ENCODE data around the gene CABLES2.

CABLES2 gene

DNA sequence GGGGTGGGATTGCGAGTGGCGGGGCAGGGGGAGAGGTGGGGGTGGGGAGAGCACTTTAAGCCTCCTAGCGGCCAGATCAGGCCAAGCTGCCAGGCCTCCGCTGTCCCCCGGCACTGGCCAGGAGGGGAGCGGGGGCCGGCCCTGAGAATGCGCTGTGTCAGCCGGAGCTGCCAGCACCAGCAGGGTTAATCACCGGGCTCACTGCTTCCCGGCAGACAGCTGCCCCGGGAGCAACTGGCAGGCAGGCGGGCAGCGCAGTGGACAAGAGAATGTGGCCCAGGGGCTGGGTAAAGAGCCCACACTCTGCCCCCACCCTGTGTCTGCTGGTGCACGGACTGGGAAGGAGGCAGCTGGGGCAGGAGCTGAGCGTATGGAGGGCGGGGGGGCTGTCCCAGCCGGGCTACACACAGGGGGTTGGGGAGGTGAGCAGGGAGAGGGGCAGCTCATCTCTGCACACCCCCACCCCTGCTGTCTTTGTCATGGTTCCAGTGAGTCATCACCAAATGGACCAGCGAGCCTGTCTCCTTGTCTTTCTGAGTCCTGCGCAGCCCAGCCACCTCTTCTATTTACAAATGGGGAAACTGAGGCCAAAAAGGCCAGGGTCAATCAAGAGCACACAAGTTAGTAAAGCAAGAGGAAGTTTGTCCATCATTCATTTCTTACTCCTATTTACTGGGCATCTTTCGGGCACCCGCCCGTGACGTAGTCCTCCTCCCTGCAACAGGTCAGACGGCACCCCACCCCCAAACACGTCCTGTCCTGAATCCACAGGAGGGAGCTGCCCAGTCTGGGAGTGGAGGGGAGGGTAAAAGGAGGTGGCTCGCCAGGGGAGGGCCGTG lies 37.9 kb downstream of the CABLES2 start:
- peak; percentile 25 for DNase-seq

DNA sequence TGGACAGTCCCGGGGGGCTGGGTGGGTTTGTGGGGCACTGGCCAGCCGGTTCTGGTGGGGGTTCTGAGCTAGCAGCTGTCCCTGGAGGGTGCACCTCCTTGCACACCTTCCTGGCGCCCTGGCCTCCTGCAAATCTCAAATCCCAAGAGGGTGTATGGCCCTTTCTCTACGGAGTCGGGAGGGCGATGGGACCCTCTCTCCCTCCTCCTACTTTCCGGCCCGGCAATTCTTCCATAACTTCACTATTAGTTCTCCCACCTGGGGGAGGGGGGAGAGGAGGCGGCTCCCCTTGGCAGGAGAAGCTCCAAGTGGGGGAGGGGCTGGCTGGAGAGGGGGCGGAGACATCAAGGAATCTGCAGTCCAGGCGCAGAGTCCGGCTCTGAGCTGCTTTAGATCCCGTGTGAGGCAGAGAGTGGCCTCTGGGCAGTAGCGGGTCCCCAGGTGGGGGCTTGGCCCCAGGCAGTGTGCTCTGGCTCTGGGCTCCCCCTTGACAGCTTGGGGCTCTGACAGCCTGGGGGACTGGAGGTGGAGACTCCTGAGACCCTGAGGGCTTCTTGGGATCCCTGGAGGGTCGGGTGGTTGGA lies 38.6 kb downstream of the CABLES2 start:
- DNase-seq: peak; percentile 18

DNA sequence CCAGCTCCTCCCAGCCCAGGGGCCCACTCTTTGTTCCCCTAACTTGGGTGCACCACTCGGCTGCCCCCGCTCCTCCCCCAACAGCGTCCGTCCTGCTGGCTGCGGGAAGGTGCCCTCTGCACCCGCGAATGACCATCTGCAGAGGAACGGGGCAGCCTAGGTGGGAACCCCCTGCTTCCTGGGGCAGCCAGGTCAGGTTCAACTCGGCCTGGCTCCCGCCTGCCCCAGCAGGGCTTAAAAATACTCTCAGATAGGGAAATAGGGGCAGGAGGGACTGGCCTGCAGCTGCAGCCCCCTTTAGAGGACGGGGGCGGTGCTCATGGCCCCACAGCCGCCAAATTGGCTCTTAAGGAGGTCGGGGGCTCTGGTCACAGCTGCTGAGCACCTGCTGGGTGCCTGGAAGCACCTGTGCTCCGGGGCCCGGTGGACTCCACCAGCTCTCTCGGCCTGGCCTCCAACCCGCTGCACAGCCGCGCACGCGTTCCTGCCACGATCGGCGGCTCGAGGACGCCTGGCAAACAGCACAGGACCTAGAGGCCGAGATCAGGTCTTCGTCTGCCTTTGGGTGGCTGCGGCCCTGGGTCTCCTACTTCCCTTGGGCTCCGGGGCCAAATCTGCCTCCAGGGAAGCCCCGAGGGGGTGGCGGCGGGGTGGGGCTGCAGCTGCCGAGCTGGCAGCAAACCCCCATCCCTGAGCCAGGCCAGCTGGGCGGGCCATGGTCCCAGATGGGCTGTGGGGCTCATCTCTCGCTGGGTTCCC lies 39.3 kb downstream of the CABLES2 start:
- DNase-seq: no peak

DNA sequence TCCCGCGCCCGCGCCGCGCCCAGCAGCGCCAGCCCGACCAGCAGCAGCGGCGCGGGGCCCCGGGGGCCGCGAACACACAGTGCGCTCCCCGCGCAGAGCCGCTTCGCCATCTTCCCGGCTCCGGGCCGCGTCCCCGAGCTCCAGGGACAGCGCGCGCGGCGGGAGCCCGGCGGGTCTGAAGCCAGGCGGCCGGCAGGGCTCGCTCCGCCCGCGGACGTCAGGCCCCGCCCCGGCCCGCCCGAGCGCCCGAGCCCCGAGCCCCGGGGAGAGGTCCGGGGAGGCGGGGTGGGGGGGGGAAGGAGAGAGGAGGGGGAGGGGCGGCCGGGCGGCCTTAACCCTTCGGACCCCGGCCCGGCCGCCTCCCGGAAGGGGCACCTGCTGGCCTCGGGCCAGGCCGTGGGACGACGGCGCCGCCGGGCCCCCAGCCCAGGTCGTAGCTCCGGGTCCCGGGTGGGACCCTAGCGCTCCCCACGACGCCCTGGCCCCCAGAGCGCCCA lies 39.9 kb downstream of the CABLES2 start, which contains the start of gene LAMA5:
LAMA5 (minus strand) TSS at position 177 of the 497 bp plus-strand sequence; CDS start at position 110, 67 bp downstream.
- DNase-seq: no peak

DNA sequence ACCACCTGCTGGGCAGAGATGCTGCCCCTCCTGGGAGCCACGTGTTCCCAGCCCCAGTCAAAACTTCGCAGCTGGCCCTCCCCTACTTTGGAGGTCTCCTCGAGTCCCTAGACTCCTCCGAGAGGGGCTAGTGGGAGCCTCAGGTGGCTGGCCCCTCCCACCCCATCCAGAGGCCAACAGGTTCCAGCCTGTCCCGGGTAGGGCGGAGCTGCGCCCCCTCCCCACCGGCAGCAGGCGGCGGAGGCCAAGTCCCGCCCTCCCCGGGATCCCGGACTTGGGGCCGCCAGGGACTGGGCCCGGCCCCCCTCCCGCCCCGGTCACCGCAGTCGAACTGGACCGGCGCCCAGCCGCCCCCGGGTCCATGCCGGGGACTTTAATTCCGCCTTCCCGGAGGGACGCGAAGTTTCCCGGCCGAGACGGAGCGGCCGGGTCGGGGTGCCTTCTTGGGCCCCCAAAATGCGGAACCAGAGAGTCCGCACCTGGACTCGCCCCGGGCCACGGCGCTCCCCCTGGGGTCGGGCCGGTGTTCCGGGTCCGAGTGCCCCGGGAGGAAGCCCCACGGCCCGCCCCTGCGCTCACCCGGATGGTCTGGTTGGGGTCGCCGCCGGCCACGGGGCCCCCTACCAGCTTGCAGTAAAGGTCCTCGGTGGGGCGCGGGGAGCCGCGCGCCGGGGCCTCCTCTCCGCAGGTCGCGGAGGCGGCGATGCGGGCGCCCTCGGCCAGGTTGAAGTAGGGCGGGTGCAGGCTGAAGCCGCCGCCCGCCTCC lies 40.5 kb downstream of the CABLES2 start:
- DNase-seq: no peak

DNA sequence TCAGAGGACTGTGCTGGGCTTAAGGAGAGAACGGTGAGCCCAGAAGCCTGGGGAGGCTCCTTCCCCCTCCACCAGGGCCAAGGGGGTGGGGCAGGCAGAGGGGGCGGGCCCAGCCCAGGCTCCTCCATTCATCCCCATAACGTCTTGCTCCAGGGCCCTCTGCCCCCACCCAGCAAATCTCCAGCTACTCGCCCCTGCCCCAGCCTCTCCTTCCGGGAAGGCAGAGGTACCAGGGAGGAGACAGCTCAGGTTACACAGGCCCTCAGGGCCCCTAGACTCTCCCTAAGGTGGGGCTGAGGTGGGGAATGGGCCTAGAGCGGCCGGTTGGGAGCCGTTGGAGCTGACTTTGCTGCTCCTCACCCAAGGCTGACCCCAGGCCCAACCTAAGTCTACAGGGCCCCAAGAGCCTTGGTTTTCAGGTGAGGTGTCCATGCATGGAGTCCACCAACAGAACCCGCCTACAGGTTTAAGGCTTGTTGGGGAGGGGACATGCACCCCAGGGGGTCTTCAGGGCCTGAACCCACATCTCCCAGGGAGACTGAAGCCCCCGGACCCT lies 41.2 kb downstream of the CABLES2 start:
- no peak for DNase-seq

DNA sequence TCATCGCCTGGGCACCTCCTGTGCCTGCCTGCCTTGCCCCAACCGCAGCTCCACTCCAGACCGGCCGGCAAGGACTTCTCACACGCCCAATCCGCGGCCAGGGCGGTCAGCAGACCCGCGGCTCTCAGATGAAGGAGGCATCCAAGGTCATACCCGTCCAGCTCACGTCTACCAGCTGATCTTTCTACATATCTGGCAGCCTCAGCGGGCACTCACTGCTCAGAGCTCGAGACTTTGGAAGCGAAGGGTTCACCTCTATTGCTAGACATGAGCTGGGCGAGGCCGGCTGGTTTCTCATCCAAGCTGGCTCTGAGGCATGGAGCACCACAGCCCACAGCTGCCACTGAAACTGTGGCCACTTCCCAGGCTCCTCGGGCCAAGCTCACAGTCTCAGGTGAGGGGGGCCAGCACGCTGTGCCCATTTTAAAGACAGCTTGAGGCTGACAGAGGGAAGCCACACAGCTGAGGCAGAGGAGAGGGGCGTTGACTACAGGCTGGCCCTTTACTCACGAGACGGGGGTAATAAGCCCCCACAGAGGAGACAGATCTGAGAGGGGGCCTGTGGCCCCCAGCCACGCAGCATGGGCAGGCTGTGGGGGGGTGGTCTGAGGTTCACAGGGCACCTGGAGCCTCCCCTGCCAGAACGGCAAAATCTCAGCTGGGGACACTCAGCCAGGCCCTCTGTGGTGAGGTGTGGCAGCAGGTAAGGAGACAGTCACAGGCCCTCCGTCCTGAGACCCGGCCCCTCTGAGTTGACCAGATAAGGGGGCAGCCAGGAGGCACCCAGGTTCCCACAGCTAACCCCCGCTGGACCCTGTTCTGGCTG lies 42.0 kb downstream of the CABLES2 start:
- no peak for DNase-seq

DNA sequence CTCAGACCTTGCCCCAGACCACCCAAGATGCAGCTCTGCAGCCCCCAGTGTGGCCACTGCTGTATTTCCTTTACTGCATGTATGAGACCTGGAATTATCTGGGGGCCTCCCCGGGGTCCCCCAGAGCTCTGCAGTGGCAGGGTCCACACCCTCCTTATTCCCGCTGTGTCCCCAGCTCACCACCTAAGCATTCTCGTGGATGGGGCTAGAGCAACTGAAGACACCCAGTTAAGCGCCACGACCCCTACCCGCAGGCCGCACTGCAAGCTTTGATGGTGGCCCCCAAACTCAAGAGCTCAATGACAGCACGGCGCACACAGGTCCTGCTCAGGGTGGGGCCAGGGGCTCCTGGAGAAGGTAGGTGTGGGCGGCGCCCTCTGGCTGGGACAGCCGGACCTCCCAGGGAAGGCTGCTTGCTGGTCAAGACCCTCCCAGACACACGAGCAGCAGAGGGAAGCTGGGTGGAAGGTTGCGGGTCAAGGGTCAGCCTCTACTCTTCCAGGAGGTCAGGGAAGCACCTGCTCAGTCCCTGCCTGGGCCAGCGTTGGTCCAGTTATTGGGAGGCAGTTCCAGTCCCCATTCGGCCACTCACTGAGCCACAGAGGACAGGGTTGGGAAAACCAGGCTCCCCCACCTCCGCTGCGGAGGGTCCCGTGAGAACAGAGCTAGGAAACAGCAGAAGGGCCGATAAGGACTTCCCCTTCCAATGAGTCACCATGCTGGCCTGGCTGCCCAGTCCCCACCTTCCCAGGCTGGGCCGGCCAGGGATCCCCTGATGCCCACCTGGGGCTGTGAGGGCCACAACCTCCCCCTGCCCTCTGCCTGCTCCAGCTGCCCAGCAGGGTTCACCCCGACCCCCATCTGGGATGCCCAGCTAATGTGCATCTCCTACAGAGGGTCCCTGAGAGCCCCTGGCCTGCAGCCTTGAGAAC lies 42.9 kb downstream of the CABLES2 start:
- DNase-seq: no peak

DNA sequence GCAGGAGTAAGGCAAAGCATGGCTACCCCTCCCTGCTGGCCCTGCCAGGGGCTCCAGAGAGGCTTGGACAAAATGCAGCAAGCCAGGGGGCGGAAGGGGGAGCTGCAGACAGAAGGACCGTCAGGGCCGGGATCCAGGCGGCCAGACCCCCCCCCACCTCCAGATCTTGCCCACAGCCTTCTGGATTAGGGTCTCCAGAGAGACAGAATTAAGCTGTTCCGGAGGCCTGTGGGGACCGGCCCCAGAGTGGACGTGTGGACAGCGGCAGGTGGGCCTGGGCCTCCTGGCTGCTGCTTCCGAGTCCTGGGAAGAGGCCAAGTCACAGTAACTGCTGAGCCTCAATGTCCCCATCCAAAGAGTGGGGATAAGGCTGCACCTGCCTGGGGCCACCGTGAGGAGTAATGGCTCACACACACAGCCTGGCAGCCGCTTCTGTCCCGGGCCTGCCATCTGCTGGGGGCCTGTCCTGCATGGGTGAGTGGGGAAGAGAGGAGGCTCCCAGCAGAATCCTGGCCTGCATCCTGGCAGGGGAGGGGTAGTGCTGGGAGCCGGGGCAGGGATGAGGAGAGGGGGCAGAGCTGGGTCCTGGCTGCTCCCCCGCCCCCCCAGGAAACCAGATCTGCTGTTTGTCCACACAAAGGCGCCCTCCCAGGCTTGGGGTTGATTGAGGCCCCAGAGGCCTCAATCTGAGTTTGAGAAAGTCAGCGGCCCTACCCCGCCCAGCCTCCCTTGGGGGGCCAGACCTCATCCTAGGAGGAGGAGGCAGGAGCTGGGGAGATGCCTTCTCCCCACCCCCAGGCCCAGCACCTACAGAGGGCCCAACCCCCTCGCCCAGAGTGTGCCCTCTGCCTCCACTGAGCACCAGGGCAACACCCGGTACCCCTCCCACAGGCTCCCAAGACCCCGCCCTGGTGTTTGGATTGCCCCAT lies 43.8 kb downstream of the CABLES2 start:
- DNase-seq: no peak

DNA sequence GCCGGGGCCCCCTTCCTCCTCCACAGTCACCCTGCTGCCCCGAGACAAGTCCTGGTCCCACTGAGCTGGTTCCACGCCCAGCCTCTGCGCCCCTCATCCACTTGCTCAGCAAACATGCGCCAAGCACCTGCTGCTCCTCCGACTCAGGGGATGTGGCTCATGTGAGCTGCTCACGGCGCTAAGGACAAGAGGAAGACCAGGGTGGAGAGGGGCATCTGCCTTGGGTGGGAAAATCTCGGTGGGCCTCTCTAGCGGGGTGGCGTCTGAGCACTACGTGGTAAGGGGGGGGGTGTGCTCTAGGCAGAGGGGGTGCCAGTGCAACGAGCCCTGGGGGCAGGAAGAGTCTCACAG lies 44.5 kb downstream of the CABLES2 start:
- DNase-seq: no peak

DNA sequence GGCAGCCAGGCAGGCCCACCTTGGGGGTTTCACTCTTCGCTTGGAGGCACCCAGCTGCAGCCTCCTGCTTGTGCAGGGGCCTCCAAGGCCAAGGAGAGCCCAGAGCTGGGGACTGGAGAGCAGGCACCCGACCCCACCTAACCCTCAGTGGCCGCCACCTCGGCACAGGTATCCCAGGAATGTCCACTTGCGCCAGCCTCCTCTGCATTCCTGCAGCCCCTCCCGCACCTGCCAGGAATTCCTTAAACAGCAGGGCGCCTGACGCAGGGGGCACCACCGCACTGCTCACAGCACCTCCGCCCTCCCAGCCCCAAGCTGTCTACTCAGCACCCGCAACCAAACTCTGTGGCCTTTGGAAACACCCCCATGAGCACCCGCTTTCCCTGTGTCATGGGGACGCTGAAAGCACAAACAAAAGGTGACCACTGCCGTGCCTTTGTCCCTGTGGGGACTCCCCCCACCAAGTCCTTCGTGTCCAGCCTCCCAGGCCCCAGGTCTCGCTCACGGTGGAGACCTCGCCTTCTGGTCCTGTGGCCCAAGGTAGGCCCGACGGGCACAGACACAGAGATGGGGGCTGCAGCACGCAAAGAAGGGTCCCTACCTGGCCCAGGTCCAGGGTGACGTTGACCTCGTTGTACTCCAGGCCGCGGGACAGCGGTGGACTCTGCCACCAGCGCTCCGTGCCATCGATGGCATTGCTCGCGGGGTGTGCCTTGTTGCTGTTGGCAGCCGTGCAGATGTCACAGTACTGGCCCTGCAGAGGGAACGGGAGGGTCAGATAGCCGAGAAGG lies 45.1 kb downstream of the CABLES2 start:
- no peak for DNase-seq

DNA sequence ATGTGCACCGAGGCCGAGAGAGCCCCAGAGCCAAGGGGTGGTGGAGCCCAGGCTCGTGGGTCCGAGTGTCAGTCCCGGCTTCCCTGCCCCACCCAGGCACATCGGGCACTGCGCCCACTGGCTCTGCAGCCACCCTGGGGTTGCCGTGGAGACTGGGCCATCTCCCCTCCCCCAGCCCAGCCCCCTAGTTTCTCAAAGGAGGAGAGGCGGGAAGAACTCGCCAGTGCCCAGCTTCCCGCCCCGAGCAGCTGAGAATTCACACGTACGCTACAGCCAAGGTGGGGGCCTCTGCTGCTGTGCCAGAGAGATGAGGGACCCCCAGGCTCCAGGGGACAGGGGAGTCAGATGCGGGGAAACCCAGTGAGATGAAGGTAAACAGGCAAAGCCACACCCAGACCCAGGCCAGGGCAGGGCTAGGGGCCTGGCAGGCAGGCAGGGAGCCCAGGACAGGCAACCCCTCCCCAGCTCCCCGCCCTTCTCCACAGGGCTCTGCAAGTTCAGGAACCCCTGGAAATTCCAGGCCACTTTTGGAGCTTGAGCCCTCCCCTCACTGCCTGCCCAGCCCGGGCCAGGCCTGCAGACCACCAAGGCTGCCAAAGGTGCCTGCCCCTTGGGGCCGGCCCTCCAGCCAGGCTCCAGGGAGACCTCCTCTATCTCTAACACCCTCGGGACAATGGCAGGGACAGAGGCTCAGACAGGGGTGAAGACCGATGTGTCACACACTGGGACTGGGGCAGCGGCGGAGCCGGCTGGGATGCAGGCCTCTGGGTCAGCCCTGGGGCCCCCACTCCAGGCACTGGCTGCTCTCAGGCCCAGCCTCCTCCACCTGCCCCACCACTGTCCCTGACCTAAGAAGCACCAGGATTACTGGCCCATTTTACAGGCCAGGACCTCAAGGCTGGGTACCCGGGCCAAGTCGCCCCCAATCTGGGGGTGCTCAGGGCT lies 46.0 kb downstream of the CABLES2 start:
- DNase-seq: no peak

DNA sequence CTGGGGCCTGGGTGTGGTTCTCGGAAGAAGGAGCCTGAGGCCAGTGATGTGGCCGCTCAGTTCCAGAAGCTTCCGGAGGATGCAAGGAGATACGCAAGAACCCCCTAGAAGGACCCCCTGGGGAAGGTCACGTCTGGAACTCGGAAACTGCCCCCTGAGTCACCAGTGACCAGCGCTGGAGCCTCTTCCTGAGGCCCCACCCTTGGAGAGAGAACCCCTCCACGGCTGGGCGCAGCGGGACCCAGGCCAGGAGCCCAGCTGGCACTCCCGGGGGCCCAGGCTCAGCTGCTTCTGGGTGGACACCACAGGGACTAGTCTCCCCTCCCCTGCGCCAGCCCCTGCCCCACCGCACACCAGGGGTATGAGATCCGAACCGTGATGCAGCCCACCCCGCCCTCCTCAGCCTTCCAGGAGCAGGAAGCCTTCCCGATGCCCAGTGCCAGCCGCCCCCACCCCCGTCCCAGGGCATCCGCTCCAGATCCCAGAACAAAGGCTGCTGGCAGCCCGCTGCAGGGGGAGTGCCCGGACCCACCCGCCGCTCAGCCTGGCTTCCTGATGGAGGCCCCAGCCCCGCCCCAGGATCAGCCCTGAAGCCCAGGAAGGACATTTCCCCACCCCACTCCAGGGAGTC lies 47.5 kb downstream of the CABLES2 start:
- DNase-seq: no peak

DNA sequence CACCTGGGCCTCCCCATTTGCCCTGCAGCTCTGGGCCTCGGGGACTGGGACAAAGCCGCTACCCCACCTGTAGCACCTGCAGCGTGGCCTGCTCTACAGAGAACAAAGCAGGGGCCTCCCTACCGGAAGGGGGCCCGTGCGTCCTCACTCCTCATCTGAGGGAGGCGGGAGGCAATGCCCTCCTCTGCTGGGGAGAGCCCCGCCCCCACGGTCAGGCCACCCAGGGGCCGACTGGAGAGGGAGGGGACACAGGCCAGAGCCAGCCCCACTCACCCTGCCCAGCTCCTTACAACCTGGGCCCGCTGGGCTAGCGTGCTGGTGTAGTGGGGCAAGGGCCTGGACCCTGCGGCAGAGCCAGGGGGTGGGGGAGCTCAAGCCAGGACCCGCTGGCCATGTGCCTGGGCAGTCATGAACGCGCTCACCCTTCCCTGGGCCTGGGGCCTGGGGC lies 48.0 kb downstream of the CABLES2 start:
- no peak for DNase-seq

DNA sequence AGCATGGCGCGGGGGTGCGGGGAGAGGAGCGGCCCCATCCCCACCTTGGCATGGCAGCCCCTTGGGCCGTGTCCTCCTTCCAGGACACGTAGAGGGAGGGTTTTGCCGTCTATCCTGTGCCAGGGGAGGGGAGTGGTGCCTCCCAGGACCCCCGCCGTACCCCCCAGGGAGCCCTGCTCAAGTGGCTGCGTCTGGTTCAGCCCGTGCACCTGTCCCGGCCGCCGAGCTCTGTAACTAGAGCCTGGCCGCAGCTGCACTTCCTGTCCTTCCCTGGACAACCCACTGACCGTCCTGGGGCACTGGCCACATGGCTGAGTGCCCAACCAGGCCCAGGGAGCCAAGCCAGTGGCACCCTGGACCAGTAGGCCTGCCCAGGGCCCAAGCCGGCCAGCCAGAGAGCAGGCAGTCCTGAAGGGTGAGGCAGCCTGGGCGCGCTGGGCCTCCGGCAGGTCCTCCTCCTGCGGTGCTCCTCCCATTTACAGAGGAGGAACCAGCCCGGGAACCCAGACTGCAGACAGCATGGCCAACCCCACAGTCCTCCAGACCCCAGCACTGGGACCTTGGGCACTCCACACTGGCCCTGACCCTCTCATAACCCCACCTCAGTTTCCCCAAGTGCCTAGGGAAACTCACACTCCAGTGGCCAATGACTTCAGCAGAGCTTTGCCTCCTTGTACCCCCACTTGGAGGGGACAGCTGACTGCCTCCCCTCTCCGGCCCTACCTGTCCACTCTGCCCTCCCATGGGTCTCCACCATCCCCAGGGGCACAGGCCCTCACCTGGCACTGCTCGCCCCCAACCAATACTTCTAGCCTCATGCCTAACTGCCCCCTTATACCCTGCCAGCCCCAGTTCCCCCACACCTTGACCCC lies 48.7 kb downstream of the CABLES2 start:
- DNase-seq: no peak

DNA sequence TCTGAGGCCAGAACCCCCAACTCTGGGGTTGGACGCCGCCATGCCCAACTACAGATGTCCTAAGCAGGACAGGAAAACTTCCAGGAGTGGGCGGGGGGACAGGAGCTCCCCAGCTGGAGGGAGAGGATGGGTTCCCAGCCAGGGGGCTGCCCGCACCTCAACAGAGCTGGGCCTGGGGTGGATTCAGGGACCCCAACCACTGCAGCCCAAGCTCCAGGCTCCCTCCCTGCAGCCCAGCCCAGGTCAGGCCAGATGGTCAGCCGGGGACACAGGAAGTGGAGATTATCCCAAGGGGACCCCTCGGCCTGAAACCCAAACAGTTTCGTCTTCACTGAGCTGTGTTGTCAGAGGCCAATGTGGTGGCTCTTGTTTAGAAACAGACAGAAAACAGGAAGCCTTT lies 49.4 kb downstream of the CABLES2 start:
- no peak for DNase-seq

Data from fibroblast of upper back skin (primary cell).